GM20000 (cell line): Measurements from ENCODE around the gene ATP6V0E2.

Experiments used
- DNase-seq: peaks from one replicate; pipeline ENCODE4 v3.0.0; 2012; ENCODE audit warnings: low spot score
- TF ChIP-seq, protein P1 (sequence below): IDR thresholded peaks from 2 replicates; pipeline ENCODE4 v1.5.1; 2012; ENCODE audit warnings: mild to moderate bottlenecking, control low read depth; ENCODE audit errors: extremely low read depth, missing control alignments

The ATP6V0E2 gene

DNA sequence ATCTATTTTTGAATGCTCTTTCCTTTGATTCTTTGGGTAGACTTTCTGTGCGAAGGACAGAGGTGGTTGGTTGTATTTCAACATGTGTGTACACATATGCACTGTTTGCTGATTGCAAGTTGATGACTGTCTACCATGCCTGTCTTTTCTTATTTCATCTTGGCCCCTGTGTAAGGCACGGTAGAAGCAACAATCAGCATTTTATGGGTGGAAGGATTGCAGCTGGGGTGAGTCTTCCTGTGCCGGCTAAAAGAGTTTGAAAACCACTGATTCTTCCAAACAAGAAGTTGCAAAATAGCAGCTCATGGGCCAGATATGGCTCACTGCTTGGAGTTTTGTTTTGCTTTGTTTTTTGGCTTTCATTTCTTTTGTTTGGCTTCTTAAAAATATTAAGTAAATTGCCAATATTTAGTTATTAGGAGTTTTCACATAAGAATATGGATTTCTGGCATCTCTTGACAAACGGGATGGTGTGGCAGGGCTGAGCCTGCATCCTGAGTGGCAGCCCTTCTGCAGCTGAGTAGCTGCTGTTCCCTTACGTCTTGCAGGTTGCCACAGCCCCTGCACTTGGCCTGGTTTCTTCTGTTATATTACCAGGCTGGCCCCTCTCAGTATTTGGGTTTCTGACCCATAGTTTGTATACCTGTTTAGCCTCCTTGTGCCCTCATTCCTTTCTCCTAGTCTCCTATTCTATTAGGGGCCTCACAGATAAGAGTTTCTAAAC, 28.4 kb upstream of the ATP6V0E2 start:
- no peak for DNase-seq
- TF ChIP-seq, protein P1, sequence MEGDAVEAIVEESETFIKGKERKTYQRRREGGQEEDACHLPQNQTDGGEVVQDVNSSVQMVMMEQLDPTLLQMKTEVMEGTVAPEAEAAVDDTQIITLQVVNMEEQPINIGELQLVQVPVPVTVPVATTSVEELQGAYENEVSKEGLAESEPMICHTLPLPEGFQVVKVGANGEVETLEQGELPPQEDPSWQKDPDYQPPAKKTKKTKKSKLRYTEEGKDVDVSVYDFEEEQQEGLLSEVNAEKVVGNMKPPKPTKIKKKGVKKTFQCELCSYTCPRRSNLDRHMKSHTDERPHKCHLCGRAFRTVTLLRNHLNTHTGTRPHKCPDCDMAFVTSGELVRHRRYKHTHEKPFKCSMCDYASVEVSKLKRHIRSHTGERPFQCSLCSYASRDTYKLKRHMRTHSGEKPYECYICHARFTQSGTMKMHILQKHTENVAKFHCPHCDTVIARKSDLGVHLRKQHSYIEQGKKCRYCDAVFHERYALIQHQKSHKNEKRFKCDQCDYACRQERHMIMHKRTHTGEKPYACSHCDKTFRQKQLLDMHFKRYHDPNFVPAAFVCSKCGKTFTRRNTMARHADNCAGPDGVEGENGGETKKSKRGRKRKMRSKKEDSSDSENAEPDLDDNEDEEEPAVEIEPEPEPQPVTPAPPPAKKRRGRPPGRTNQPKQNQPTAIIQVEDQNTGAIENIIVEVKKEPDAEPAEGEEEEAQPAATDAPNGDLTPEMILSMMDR = no peak

DNA sequence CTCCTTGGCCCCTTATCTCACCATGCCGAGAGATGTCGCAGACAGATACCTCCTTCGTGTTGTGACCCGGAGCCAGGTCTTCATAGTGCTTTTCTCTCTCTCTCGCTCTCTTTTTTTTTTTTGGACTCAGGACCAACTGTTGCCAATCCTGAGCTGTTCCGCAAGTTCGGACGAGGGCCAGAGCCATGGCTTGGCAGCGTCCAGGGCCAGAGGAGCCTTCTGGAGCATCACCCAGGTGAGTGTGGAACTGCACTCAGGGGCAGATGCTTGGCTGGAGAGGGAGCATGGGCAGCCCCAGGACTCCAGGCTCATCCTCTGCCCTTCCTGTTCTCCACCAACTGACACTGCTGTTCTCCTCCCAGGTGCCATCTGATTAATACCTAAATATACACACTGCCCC, 27.7 kb upstream of the ATP6V0E2 start:
- TF ChIP-seq, protein P1 = no peak
- no peak for DNase-seq

DNA sequence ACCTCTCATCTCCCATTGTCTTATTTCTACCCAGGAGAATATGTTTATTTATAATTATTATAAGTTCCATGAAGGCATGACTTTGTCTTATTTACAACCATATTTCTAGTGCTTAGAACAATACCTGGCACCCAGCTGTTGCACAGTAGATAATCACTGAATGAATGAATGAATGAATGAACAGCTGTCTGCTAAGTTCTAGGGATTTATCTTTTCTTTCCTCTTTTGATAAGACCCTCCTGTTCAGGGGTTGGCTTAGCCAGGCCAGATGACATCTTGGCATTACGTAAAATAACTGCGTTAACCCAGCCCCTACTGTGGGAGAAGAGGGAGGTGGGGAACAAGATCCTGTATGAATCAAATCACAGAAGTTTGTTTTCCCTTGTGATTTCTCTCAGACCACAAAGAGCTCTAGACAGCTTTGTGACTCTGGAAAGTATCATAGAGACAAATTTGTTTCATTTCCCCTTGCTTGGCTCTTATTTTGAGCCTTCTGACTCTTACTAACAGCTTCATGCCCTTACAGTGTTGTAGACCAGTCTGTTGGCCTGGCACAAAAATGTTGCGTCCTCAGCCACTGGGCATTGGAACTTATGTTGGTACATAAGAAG, 27.2 kb upstream of the ATP6V0E2 start:
- TF ChIP-seq, protein P1 = no peak
- DNase-seq = no peak

DNA sequence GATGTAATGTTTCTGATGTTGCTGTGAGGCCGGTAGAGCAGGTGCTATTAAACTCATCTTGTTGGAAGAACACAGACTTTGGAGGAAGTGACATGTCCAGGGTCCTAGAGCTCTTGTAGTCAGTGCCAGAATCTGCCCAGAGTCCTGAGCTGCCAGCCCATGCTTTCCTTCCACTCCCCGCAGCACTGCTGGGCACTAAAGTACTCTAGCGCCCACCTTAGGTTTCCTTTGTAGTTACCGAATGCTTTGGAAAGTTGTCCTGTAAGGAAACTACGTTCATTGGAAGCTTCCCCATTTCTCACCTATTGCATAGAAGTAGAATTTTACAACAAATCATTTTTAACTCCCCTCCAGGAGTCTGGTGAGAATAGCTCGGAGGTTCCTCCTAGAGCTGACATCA, 24.6 kb upstream of the ATP6V0E2 start:
- DNase-seq = no peak
- TF ChIP-seq, protein P1 = no peak

DNA sequence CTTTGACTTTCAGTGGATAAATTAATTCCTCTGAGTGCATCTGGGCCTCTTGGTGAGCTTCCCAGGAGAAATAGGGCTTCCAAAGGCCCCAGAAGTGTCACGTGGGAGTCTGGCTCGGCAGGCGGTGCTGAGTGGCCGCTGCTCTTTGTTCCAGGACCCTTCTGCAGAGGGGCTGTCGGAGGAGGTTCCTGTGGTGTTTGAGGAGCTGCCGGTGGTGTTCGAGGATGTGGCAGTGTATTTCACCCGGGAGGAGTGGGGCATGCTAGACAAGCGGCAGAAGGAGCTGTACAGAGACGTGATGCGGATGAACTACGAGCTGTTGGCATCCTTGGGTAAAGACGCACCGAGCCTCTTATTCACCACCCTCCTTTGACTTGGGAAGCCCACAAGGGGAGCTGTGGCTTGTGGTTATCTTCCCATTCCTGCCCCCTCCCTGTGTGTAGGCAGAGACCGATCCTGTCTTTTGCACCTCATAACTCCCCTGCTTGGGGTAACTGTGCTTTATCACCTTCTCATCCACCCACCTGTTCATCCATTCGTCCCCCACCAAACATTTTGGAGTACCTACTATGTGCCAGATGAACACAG, 23.7 kb upstream of the ATP6V0E2 start:
- TF ChIP-seq, protein P1 = no peak
- no peak for DNase-seq

DNA sequence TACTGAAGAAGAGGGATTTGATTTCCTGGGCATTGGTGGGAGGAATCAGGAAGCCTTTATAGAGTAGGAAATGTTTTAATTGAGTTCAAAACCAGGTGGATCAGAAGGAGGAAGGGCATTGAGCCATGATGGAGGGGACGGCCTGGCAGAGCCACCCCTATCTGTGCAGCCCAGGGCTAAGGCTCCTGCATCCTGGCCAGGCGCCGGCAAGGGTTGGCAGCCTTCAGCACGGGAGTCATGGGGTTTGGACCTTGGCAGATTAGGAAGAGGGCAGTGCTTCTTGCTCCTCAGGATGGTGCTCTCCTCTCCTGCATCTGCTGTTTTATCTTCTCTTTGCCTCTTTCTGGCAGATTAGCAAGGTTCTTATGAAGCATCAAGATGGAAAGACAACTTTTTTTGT, 23.1 kb upstream of the ATP6V0E2 start:
- no peak for DNase-seq
- TF ChIP-seq, protein P1 = no peak

DNA sequence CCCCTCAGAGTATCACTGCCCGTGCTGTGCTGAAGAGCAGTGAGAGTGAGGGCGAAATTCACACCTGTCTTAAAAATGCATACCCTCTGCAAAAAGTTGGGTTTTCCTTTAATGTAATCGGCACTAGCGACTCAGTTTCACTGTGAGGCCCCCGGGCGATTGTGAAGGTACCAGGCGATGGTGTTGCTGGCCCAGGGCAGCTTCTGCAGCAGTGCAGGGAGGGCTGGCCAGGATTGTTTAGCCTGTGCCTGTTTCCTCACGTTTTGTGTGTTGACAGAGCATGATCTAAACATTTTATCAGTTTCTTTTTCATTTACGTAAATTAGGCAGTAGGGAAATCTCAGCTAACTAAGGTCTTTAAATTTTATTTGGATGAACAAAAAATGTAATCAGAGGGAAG, 22.3 kb upstream of the ATP6V0E2 start:
- TF ChIP-seq, protein P1 = no peak
- DNase-seq = no peak
